ENCODE data around the gene POLR1C.
"Not testable (repeated sequence)": the region's sequence is repeated elsewhere in the genome, so short reads cannot be mapped to it uniquely, and the experiment has no call there.

POLR1C gene

DNA sequence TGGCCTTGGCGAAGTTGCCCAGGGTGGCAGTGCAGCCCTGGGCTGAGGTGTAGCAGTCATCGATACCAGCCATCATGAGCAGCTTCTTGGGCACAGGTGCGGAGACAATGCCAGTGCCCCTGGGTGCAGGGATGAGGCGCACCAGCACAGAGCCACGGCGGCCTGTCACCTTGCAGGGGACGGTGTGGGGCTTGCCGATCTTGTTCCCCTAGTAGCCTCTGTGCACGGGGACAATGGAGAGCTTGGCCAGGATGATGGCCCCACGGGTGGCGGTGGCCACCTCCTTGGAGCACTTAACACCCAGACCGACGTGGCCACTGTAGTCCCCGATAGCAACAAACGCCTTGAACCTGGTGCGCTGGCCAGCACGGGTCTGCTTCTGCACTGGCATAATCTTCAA lies 22.1 kb downstream of the POLR1C start:
- H3K4me3 Mint-ChIP-seq, H3K27ac Mint-ChIP-seq, H3K4me1 Mint-ChIP-seq, DNase-seq, CTCF ChIA-PET, H3K27me3 Mint-ChIP-seq, H3K9me3 Mint-ChIP-seq: not testable (repeated sequence)
- peaks cover 34% of the 10 kb centered on the region for H3K36me3 Mint-ChIP-seq

DNA sequence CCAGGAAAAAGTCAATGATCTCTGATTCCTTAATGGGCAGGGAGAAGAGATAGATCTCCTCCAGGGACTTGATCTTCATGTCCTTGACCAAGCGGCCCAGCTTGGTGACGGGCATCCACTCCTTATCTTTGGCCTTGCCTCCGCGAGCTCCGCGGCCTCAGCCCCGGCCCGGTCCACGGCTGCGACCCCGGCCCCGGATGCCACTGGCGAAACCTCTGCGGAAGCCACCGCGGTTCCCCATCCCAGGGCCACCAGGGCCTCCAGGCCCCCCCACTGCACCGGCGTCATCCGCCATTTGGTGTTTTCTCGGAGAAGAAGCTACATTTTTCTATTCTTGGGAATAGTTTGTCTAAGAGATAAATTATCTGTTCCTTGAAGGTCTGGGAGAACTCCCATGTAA lies 22.5 kb downstream of the POLR1C start:
- DNase-seq, H3K27ac Mint-ChIP-seq, CTCF ChIA-PET, H3K4me3 Mint-ChIP-seq, H3K27me3 Mint-ChIP-seq, H3K4me1 Mint-ChIP-seq, H3K9me3 Mint-ChIP-seq: not testable (repeated sequence)
- peaks cover 36% of the 10 kb centered on the region for H3K36me3 Mint-ChIP-seq

DNA sequence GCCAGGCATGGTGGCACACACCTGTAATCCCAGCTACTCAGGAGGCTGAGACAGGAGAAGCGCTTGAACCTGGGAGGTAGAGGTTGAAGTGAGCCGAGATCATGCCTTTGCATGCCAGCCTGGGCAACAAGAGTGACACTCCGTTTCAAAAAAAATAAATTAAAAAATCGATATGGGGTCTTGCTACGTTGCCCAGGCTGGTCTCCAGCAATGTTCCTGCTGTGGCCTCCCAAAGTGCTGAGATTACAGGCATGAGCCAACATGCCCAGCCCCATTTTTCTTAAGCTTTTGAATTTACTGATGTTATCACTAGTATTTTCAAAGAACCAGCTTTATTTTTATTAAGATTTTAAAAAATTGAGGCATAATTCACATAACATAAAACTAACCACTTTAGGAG lies 23.6 kb downstream of the POLR1C start:
- Mint-ChIP-seq H3K4me1 (no peaks in the 10 kb centered on the region), H3K27ac (no peak overlapping the region), H3K36me3 (peaks cover 40% of the 10 kb centered on the region), H3K4me3 (no peak overlapping the region), H3K27me3 (no peaks in the 10 kb centered on the region), H3K9me3 (no peaks in the 10 kb centered on the region)
- DNase-seq: no peak
- CTCF ChIA-PET: no interaction called here

DNA sequence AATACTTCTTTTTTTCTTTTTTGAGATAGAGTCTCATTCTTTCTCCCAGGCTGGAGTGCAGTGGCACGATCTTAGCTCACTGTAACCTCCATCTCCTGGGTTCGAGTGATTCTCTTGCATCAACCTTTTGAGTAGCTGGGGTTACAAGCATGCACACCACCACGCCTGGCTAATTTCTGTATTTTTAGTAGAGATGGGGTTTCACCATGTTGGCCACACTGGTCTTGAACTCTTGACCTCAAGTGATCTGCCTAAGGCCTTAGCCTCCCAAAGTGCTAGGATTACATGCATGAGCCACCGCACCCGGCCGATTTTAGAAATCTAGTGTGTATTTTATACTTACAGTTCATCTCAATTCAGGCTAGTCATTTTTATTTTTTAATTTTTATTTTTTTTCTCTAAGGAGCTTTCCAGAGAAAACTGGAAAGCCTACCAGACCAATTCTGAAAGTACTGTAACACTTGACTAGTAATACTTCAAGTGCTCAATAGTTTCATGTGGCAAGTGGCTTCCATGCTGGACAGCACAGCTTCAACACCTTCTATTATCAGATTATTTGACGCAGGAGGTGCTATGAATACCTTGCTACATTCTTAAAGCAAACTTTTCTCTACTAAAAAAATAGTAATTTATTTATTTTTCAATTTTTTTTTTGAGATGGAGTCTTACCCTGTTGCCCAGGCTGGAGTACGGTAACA lies 25.0 kb downstream of the POLR1C start:
- Mint-ChIP-seq H3K27ac (no peak overlapping the region), H3K4me1 (no peaks in the 10 kb centered on the region), H3K27me3 (no peaks in the 10 kb centered on the region), H3K9me3 (no peaks in the 10 kb centered on the region), H3K4me3 (no peak overlapping the region), H3K36me3 (peaks cover 47% of the 10 kb centered on the region)
- no peak for DNase-seq
- CTCF ChIA-PET: interaction anchor here (0.6 kb wide), 1 partner anchor 63 kb away, joined by 3 read pairs; no protein-coding TSS in a partner anchor

DNA sequence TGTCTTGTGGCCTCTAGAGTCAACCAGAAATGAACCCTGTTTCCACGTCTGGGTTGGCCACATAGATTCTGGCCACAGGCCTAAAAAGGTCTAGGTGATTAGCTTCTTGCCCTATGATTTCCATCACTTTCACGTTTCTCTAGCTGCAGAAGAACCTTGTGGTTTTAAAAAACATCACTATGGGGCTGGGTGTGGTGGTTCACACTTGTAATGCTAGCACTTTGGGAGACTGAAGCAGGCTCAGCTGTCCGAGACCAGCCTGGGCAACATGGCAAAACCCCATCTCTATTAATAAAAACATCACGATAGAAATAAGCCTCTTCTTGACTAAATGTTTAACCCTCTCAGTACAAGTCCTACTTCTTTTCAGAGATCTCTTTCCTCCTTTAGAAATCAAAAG lies 27.6 kb downstream of the POLR1C start:
- H3K27me3 Mint-ChIP-seq: no peaks in the 10 kb centered on the region
- no peaks in the 10 kb centered on the region for H3K4me1 Mint-ChIP-seq
- H3K36me3 Mint-ChIP-seq: peaks cover 50% of the 10 kb centered on the region
- no peaks in the 10 kb centered on the region for H3K9me3 Mint-ChIP-seq
- no peak overlapping the region for H3K27ac Mint-ChIP-seq
- no peak for DNase-seq
- CTCF ChIA-PET: interaction anchor here (2.2 kb wide), 1 partner anchor 11 kb away, joined by 6 read pairs; no protein-coding TSS in a partner anchor
- H3K4me3 Mint-ChIP-seq: no peak overlapping the region

- no peaks in the 10 kb centered on the region for H3K4me1 Mint-ChIP-seq
- no peaks in the 10 kb centered on the region for H3K27me3 Mint-ChIP-seq
- DNase-seq: no peak
- H3K27ac Mint-ChIP-seq: no peak overlapping the region
- peaks cover 51% of the 10 kb centered on the region for H3K36me3 Mint-ChIP-seq
- CTCF ChIA-PET: interaction anchor here (0.9 to 1.1 kb wide), 2 partner anchors 39 to 67 kb away, joined by 3 read pairs; no protein-coding TSS in a partner anchor
- no peak overlapping the region for H3K4me3 Mint-ChIP-seq
- H3K9me3 Mint-ChIP-seq: no peaks in the 10 kb centered on the region
These were observed 30.3 kb downstream of the POLR1C start for GRCh38 chr6:43547222-43547621.

- H3K4me1 Mint-ChIP-seq, H3K4me3 Mint-ChIP-seq, H3K9me3 Mint-ChIP-seq, CTCF ChIA-PET, DNase-seq, H3K27ac Mint-ChIP-seq, H3K27me3 Mint-ChIP-seq: not testable (repeated sequence)
- H3K36me3 Mint-ChIP-seq: peaks cover 61% of the 10 kb centered on the region
These were observed 40.7 kb downstream of the POLR1C start for GRCh38 chr6:43557620-43558019.

DNA sequence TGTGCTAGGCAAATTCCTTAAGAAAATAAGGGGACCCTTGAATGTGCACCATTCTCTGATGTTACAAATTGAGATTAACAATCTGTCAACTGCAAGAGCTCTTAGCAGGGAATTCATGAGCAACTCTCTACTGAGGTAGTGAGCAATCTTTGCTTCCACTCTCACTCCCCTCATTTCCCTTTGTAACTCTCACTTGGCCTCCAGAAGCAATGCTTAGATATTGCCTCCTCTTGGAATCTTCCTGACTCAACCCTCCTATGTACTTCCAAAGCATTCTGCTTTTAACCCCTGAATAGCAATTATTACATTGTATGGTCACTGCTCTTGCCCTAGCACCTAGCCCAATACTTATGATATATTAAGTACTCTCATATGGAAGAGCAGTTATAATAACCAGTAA lies 42.4 kb downstream of the POLR1C start:
- CTCF ChIA-PET: no interaction called here

DNA sequence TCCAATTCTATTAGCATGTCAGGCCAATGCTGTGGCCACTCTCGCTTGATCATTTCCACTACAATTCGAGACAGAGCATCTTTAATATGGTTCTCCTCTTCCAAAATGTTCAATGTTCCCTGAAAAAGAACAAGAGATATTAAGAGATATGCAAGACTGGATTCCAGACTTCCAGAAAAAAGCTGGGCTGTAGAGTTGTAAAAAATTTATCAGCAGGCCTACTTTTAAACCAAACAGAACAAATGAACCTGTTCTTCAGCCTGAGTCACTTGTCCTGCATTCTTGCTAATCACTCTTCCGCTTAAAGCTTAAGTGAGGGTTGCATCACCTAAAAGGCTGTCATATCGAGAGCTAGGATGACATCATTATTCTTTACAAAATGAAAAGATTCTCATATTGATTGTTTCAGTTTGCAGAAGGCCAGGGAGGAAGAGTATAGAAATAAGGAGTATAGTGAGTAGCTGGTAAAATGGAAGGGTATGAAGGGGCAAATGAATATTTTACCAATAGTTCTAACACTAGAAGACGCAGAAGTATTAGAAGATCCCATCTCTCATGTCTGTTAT lies 54.1 kb downstream of the POLR1C start:
- H3K9me3 Mint-ChIP-seq: no peaks in the 10 kb centered on the region
- H3K4me1 Mint-ChIP-seq: peaks cover 27% of the 10 kb centered on the region
- CTCF ChIA-PET: no interaction called here
- DNase-seq: no peak
- H3K27me3 Mint-ChIP-seq: no peaks in the 10 kb centered on the region
- peak overlapping the region; percentile 78 for H3K27ac Mint-ChIP-seq
- no peak overlapping the region for H3K4me3 Mint-ChIP-seq
- H3K36me3 Mint-ChIP-seq: peaks cover 40% of the 10 kb centered on the region

More for the DNA sequence above, 42.4 kb downstream of the POLR1C start:
- H3K4me3 Mint-ChIP-seq: no peak overlapping the region
- H3K27ac Mint-ChIP-seq: no peak overlapping the region
- no peaks in the 10 kb centered on the region for H3K27me3 Mint-ChIP-seq
- no peaks in the 10 kb centered on the region for H3K9me3 Mint-ChIP-seq
- H3K4me1 Mint-ChIP-seq: no peaks in the 10 kb centered on the region
- no peak for DNase-seq
- peaks cover 57% of the 10 kb centered on the region for H3K36me3 Mint-ChIP-seq
